HepG2 (cell line): Measurements from ENCODE around the gene TREX2. TPM values are rescaled to one million over a fixed set of nuclear protein-coding genes. Genes with fewer than 3 reads are reported as not detected.
A peak's percentile ranks its signal among the peaks of the same experiment; 100 is the strongest.

Experiments used
- ARHGAP35 ChIP-seq: sonication (generic); formaldehyde crosslinking; IDR thresholded peaks from 2 replicates; pipeline ENCODE4 v1.9.0; 2022; ENCODE audit warnings: mild to moderate bottlenecking, inconsistent platforms, moderate library complexity, missing genetic modification reagents, borderline replicate concordance
- ATM ChIP-seq: fragments of 450-650 bp; IDR thresholded peaks from 2 replicates; pipeline ENCODE4 v1.7.1; 2017; ENCODE audit warnings: mild to moderate bottlenecking, borderline replicate concordance
- CAMTA2 ChIP-seq: sonication (generic); formaldehyde crosslinking; IDR thresholded peaks from 2 replicates; pipeline ENCODE4 v1.4.0; 2020; ENCODE audit warnings: mild to moderate bottlenecking, missing genetic modification reagents, borderline replicate concordance
- CHD2 ChIP-seq: IDR thresholded peaks from 2 replicates; pipeline ENCODE4 v1.6.1; 2011; ENCODE audit warnings: low read depth, low read length, improper control_type of control experiment
- CREB1 ChIP-seq, 2 experiments: fragments of 450-650 bp in 1 of 2; IDR thresholded peaks; 2 replicates each; pipeline ENCODE4 v1.6.1; 2016 to 2017; ENCODE audit warnings: control low read depth in 1 of 2, mild to moderate bottlenecking in 1 of 2, missing compliant biosample characterization in 1 of 2, missing genetic modification characterization in 1 of 2
- NR2F1 ChIP-seq, 2 experiments: fragments of 450-650 bp in 1 of 2; formaldehyde crosslinking in 1 of 2; IDR thresholded peaks; 2 replicates each; pipeline versions ENCODE4 v1.5.0 to v1.6.1; 2016 to 2020; ENCODE audit warnings: mild to moderate bottlenecking in 1 of 2, missing compliant biosample characterization in 1 of 2, missing genetic modification reagents in 1 of 2, moderate library complexity in 1 of 2
- POLR2AphosphoS5 ChIP-seq: IDR thresholded peaks from 2 replicates; pipeline ENCODE4 v1.6.1; 2012; ENCODE audit warnings: low read depth, low read length
- SNAPC4 ChIP-seq: sonication (generic); formaldehyde crosslinking; IDR thresholded peaks from 2 replicates; pipeline ENCODE4 v1.4.0; 2020; ENCODE audit warnings: mild to moderate bottlenecking, missing genetic modification reagents
- ZNF382 ChIP-seq: sonication (generic); formaldehyde crosslinking; IDR thresholded peaks from 2 replicates; pipeline ENCODE4 v1.5.0; 2020; ENCODE audit warnings: missing genetic modification reagents, mild to moderate bottlenecking, borderline replicate concordance
- polyA plus RNA-seq, 8 experiments: library from polyadenylated mRNA; depleted of rRNA in 3 of 8; stranded (reverse) in 7 of 8; unstranded in 1 of 8; fragments of >200 nt; fragmentation: Illumina TruSeq in 4 of 8; extraction: Trizol in 4 of 8; gene quantifications; 2 replicates each; pipeline versions ENCODE4 v1.2.1 to v1.2.3, GENCODE V29; 2011 to 2016; ENCODE audit warnings: low read depth in 4 of 8, missing spikeins in 1 of 8, mixed read lengths in 1 of 8; ENCODE audit not compliant: insufficient read depth in 1 of 8
- total RNA-seq, 5 experiments: library from RNA; depleted of rRNA; stranded (reverse); fragments of >200 nt; fragmentation: Illumina TruSeq; extraction: Trizol; gene quantifications; 2 replicates each; pipeline ENCODE4 v1.2.3, GENCODE V29; 2016; ENCODE audit warnings: low read depth in 1 of 5
- TF ChIP-seq, protein P1 (sequence below): sonication (generic); formaldehyde crosslinking; IDR thresholded peaks from 2 replicates; pipeline ENCODE4 v1.9.0; 2022; ENCODE audit warnings: low read depth, missing genetic modification reagents
- TF ChIP-seq, protein P2 (sequence below): sonication (generic); formaldehyde crosslinking; IDR thresholded peaks from 2 replicates; pipeline ENCODE4 v1.4.0; 2020; ENCODE audit warnings: low read depth, missing genetic modification reagents
- TF ChIP-seq, protein P3 (sequence below): sonication (generic); formaldehyde crosslinking; IDR thresholded peaks from 2 replicates; pipeline ENCODE4 v1.4.0; 2020; ENCODE audit warnings: mild to moderate bottlenecking, missing genetic modification reagents, borderline replicate concordance

Gene TREX2
- total and polyA plus RNA-seq, 2 of the 13 experiments (the other 11 are each of a cell fraction or from before 2014, with no cell fraction given): 0.13 to 0.18 TPM

DNA sequence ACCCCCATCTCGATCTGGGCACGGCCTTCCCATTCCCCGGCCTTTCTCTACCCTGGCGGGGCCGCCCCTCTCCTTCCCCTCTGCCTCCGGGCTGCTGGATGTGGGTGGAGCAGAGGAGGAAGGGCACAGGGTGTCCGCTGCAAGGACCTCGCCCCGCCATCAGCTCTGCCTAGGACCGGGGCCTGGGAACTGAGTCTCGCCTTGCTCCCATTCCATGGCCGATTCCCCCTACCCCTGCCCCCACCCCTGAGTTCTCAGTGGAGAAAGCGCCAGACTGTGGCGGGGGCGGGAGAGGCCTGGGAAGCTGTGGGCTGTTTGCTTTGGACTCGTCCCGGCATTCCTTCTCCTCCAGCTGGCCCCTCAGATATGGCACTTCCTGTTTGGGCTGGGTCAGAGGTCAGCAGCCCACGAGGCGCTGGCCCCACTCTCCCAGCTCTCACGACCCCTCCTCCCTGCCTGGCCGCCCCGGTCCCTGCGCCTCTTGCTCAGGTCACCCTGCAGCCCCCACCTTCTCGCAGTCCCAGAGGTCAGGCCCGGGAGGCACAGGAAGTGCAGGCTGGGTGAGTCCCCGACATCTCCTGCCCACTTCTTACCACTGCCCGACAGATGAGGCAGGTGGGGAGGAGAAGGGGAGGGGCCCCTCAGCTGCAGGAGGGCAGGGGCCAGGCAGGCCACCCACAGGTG lies 42.5 kb upstream of the TREX2 start (continued):
- TF ChIP-seq ARHGAP35 (CRISPR knock-in tag) (no peak), CREB1 (IDR thresholded peaks at IDR 0.05) (no peak), CREB1 (CRISPR knock-in tag; IDR thresholded peaks at IDR 0.05) (no peak), SNAPC4 (CRISPR knock-in tag) (0 out of 2 replicates have a peak, but pooled peaks have one; percentile 50), CHD2 (no peak), ZNF382 (no peak), CAMTA2 (no peak), POLR2AphosphoS5 (no peak), ATM (no peak), NR2F1 (CRISPR knock-in tag; IDR thresholded peaks at IDR 0.05) (peak; percentile 63 to 77)
- TF ChIP-seq, protein P1, sequence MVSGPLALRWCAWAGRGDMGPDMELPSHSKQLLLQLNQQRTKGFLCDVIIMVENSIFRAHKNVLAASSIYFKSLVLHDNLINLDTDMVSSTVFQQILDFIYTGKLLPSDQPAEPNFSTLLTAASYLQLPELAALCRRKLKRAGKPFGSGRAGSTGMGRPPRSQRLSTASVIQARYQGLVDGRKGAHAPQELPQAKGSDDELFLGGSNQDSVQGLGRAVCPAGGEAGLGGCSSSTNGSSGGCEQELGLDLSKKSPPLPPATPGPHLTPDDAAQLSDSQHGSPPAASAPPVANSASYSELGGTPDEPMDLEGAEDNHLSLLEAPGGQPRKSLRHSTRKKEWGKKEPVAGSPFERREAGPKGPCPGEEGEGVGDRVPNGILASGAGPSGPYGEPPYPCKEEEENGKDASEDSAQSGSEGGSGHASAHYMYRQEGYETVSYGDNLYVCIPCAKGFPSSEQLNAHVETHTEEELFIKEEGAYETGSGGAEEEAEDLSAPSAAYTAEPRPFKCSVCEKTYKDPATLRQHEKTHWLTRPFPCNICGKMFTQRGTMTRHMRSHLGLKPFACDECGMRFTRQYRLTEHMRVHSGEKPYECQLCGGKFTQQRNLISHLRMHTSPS (CRISPR knock-in tag): peak; percentile 57; the same call in 1 of the 2 replicates
- TF ChIP-seq, protein P2, sequence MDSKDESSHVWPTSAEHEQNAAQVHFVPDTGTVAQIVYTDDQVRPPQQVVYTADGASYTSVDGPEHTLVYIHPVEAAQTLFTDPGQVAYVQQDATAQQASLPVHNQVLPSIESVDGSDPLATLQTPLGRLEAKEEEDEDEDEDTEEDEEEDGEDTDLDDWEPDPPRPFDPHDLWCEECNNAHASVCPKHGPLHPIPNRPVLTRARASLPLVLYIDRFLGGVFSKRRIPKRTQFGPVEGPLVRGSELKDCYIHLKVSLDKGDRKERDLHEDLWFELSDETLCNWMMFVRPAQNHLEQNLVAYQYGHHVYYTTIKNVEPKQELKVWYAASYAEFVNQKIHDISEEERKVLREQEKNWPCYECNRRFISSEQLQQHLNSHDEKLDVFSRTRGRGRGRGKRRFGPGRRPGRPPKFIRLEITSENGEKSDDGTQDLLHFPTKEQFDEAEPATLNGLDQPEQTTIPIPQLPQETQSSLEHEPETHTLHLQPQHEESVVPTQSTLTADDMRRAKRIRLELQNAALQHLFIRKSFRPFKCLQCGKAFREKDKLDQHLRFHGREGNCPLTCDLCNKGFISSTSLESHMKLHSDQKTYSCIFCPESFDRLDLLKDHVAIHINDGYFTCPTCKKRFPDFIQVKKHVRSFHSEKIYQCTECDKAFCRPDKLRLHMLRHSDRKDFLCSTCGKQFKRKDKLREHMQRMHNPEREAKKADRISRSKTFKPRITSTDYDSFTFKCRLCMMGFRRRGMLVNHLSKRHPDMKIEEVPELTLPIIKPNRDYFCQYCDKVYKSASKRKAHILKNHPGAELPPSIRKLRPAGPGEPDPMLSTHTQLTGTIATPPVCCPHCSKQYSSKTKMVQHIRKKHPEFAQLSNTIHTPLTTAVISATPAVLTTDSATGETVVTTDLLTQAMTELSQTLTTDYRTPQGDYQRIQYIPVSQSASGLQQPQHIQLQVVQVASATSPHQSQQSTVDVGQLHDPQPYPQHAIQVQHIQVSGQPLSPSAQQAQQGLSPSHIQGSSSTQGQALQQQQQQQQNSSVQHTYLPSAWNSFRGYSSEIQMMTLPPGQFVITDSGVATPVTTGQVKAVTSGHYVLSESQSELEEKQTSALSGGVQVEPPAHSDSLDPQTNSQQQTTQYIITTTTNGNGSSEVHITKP (CRISPR knock-in tag): no peak
- TF ChIP-seq, protein P3, sequence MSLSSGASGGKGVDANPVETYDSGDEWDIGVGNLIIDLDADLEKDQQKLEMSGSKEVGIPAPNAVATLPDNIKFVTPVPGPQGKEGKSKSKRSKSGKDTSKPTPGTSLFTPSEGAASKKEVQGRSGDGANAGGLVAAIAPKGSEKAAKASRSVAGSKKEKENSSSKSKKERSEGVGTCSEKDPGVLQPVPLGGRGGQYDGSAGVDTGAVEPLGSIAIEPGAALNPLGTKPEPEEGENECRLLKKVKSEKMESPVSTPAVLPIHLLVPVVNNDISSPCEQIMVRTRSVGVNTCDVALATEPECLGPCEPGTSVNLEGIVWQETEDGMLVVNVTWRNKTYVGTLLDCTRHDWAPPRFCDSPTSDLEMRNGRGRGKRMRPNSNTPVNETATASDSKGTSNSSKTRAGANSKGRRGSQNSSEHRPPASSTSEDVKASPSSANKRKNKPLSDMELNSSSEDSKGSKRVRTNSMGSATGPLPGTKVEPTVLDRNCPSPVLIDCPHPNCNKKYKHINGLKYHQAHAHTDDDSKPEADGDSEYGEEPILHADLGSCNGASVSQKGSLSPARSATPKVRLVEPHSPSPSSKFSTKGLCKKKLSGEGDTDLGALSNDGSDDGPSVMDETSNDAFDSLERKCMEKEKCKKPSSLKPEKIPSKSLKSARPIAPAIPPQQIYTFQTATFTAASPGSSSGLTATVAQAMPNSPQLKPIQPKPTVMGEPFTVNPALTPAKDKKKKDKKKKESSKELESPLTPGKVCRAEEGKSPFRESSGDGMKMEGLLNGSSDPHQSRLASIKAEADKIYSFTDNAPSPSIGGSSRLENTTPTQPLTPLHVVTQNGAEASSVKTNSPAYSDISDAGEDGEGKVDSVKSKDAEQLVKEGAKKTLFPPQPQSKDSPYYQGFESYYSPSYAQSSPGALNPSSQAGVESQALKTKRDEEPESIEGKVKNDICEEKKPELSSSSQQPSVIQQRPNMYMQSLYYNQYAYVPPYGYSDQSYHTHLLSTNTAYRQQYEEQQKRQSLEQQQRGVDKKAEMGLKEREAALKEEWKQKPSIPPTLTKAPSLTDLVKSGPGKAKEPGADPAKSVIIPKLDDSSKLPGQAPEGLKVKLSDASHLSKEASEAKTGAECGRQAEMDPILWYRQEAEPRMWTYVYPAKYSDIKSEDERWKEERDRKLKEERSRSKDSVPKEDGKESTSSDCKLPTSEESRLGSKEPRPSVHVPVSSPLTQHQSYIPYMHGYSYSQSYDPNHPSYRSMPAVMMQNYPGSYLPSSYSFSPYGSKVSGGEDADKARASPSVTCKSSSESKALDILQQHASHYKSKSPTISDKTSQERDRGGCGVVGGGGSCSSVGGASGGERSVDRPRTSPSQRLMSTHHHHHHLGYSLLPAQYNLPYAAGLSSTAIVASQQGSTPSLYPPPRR: peak; percentile 85
